Measurements from ENCODE around the gene GRID2IP. TPM values are rescaled to one million over a fixed set of nuclear protein-coding genes. Genes with fewer than 3 reads are reported as not detected.

GRID2IP gene
- total and polyA plus RNA-seq, 2 of the 8 experiments (the other 6 are each of a cell fraction or from before 2014, with no cell fraction given): 0.80 to 1.3 TPM

DNA sequence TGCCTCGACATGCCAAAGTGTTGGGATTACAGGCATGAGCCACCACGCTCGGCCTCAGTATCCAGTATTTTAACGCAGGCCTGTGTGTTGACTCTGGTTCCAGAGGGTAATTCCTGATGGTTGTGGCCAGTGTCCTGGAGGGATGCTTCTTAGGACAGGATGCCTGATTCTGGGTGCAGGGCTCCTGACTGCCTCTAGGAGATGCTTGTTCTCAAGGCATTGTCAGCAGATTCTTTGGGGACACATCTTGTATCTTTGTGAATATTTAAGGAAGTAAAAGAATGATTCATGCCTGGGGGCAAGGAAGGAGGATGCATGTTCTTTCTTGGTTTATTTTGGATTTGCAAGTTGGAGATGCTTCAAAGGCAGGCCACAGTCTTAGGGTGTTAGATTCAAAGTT, 28.2 kb upstream of the GRID2IP start:
- no peak overlapping the region for H2BK120ac ChIP-seq (replicated peaks; ENCODE audit: low read depth, low read length)
- no peak overlapping the region for H3K4me3 ChIP-seq (ENCODE audit: extremely low read depth in 1 of 4, insufficient read depth in 2 of 4, low read depth in 3 of 4, low read length in 4 of 4)
- TF ChIP-seq, protein P1, sequence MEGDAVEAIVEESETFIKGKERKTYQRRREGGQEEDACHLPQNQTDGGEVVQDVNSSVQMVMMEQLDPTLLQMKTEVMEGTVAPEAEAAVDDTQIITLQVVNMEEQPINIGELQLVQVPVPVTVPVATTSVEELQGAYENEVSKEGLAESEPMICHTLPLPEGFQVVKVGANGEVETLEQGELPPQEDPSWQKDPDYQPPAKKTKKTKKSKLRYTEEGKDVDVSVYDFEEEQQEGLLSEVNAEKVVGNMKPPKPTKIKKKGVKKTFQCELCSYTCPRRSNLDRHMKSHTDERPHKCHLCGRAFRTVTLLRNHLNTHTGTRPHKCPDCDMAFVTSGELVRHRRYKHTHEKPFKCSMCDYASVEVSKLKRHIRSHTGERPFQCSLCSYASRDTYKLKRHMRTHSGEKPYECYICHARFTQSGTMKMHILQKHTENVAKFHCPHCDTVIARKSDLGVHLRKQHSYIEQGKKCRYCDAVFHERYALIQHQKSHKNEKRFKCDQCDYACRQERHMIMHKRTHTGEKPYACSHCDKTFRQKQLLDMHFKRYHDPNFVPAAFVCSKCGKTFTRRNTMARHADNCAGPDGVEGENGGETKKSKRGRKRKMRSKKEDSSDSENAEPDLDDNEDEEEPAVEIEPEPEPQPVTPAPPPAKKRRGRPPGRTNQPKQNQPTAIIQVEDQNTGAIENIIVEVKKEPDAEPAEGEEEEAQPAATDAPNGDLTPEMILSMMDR (IDR thresholded peaks at IDR 0.05; ENCODE audit: control extremely low read depth in 1 of 3, insufficient read depth in 1 of 3, low read depth in 1 of 3, low read length in 3 of 3): peak; percentile 12 to 41 (median 23); a peak in 3 of 4 replicates
- TF ChIP-seq GABPA (IDR thresholded peaks at IDR 0.05; ENCODE audit: borderline replicate concordance, insufficient read depth, low read length): no peak
- CTCF ChIA-PET (ENCODE audit: partially characterized antibody): interaction anchor here (0.9 to 2.7 kb wide), 7 partner anchors 12 to 278 kb away, joined by 3 to 9 read pairs (median 3); no protein-coding TSS in a partner anchor
- FAIRE-seq (no peak), DNase-seq (ENCODE audit: low read depth in 1 of 2, low spot score in 2 of 2) (no peak)
- H3K9me3 ChIP-seq (ENCODE audit: insufficient read depth in 2 of 2, low read depth in 1 of 2, low read length in 1 of 2): no peaks in the 10 kb centered on the region
- no peaks in the 10 kb centered on the region for H3K79me1 ChIP-seq (ENCODE audit: low read depth, low read length)
- H3K14ac ChIP-seq (ENCODE audit: insufficient read length): no peak overlapping the region
- H3K9ac ChIP-seq (replicated peaks in 1 of 4; ENCODE audit: extremely low read depth in 1 of 4, low read depth in 3 of 4, low read length in 3 of 4): no peak overlapping the region
- H3K23me2 ChIP-seq (ENCODE audit: low read depth, low read length): no peaks in the 10 kb centered on the region; the same call in 1 of the 2 replicates
- H3K4me1 ChIP-seq (replicated peaks in 1 of 4; ENCODE audit: control insufficient read depth in 3 of 4, insufficient read depth in 4 of 4, low read length in 3 of 4): no peaks in the 10 kb centered on the region
- no peaks in the 10 kb centered on the region for H3K79me2 ChIP-seq (ENCODE audit: control insufficient read depth in 1 of 2, insufficient read depth in 2 of 2, low read length in 2 of 2)
- H3K36me3 ChIP-seq (ENCODE audit: control insufficient read depth in 2 of 4, insufficient read depth in 4 of 4, low read length in 3 of 4): peaks cover 12 to 42% (median 28%) of the 10 kb centered on the region in 4 experiments; a peak in 7 of 8 replicates
- H3K23ac ChIP-seq (ENCODE audit: insufficient read length): no peak overlapping the region
- no peak overlapping the region for H3K4me2 ChIP-seq (ENCODE audit: insufficient read depth in 1 of 2, low read depth in 2 of 2, low read length in 2 of 2)
- H2BK12ac ChIP-seq (ENCODE audit: low read depth, low read length): no peak overlapping the region
- H2BK5ac ChIP-seq (ENCODE audit: low read depth, low read length): no peak overlapping the region
- POLR2A ChIA-PET (ENCODE audit: partially characterized antibody): no interaction called here
- H2BK20ac ChIP-seq (ENCODE audit: low read length): no peak overlapping the region
- H3K27ac ChIP-seq (ENCODE audit: low read depth, low read length): no peak overlapping the region
- no peak overlapping the region for H4K8ac ChIP-seq (ENCODE audit: extremely low read depth, insufficient read depth, low read length)
- no peak overlapping the region for H4K91ac ChIP-seq (replicated peaks; ENCODE audit: insufficient read length, low read length)
- H3K56ac ChIP-seq (replicated peaks; ENCODE audit: insufficient read length, low read depth, low read length): no peak overlapping the region
- no peaks in the 10 kb centered on the region for H3K27me3 ChIP-seq (replicated peaks in 1 of 4; ENCODE audit: control insufficient read depth in 3 of 4, extremely low read depth in 1 of 4, insufficient read depth in 3 of 4, low read length in 3 of 4)
- no peak overlapping the region for H3K4ac ChIP-seq (replicated peaks; ENCODE audit: insufficient read length, low read depth, low read length)
- H2BK15ac ChIP-seq (ENCODE audit: low read length): no peak overlapping the region
- no peak overlapping the region for H4K5ac ChIP-seq (ENCODE audit: insufficient read length, low read depth, low read length)
- H2AFZ ChIP-seq (ENCODE audit: low read length): no peak overlapping the region
- H2AK5ac ChIP-seq (ENCODE audit: low read depth, low read length): no peak overlapping the region
- 91% methylated on average over 4 of the region's 4 CpGs; no CpG with 5 or more reads in 1 of the 2 experiments for WGBS, 2 experiments (ENCODE audit: extremely low coverage in 1 of 2, insufficient coverage in 1 of 2, insufficient read length in 1 of 2, insufficient replicate concordance in 2 of 2, low coverage in 1 of 2, low lambda C conversion rate in 2 of 2, missing lambda C conversion rate in 1 of 2)
- no peaks in the 10 kb centered on the region for H4K20me1 ChIP-seq (replicated peaks in 1 of 2; ENCODE audit: control insufficient read depth in 1 of 2, insufficient read depth in 2 of 2, low read length in 2 of 2)
- no peak overlapping the region for H3K18ac ChIP-seq (ENCODE audit: extremely low read depth, low read length)
